ENCODE measurements around the gene KCNE2.
"Not testable (repeated sequence)": the region's sequence is repeated elsewhere in the genome, so short reads cannot be mapped to it uniquely, and the experiment has no call there.

Gene KCNE2

DNA sequence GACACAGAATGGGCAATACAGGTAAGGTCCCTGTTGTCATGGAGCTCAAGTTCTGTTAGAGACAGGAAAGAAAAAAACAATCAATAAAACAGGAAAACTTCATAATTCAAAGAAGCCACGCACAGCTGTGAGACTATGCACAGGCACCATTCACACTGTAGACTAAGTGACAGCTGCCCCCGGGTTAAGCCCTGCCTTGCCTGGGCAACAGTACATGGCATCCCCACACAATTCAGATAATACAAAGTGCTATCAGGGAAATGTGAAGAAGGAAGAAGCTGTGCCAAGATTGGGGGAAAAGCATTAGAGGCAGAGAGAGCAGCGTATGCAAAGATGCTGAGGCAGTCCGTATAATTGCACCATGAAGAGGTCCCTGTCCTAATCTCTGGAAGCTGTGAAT, 9.0 kb upstream of the KCNE2 start:
- DNase-seq = no peak

DNA sequence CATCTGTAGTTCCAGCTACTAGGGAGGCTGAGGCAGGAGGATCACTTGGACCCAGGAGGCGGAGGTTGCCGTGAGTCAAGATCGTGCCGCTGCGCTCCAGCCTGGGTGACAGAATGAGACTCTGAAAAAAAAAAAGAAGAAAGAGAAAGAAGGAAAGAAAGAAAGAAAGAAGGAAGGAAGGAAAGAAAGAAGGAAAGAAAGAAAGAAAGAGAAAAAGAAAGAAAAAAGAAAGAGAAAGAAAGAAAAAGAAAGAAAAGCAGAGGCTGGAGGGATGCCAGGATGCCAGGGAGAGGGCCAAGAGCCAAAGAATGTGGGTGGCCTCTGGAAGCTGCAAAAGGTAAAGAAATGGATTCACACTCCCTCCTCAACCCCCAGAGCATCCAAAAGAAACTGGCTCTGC, 8.2 kb upstream of the KCNE2 start:
- no peak for DNase-seq

DNA sequence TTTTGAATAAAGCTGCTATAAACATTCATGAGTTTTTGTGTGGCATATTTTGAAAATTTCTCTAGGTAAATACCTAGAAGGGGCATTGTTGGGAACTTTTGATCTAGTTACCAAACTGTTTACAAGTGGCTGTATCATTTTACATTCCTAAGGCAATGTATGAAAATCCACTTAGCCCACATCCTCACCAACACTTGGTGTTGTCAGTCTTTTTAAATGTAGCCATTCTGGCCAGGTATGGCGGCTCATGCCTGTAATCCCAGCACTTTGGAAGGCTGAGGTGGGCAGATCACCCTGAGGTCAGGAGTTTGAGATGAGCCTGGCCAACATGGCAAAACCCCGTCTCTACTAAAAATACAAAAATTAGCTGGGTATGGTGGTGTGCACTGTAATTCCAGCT, 5.9 kb upstream of the KCNE2 start:
- DNase-seq = no peak

DNA sequence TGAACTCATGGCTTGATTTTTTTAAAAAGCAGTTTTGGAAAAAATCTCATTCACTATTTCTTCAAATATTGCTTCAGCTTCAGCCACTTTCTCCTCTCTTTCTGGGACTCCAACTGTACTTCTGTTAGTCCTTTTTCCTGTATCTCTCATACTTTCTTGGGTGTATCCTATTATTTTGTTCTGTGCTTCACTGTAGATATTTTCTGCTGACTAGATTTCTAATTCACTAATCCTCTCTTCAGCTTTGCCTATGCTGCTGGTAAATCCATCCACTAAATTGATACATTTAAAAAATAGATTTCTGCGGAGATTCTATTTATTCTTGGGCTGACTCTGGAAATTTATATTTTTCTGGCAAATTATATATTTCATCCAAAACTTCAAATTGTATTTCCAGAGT, 4.9 kb upstream of the KCNE2 start:
- no peak for DNase-seq

DNA sequence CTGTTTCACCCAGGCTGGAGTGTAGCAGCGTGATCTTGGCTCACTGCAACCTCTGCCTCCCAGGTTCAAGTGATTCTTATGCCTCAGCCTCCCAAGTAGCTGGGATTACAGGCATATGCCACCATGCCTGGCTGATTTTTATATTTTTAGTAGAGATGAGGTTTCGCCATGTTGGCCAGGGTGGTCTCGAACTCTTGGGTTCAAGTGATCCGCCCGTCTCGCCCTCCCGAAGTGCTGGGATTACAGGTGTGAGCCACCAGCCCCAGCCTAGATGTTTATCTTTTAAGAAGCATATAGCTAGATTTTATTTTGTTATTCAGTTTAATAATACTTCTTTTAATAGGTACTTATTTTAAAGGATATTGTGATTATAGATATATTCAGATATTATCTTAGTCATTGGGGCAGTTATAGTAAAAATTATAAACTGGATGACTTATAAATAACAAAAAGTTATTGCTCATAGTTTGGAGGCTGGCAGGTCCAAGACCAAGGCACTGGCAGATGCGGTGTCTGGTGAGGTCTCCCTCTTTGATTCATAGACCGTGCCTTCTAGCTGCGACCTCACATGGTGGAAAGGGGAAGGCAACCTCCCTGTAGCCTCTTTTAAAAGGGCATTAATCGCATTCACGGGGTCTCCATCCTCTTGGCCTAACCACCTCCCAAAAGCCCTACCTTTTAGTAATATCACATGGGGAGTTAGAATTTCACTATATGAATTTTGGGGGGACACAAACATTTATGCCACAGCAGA, 3.1 kb upstream of the KCNE2 start:
- no peak for DNase-seq

DNA sequence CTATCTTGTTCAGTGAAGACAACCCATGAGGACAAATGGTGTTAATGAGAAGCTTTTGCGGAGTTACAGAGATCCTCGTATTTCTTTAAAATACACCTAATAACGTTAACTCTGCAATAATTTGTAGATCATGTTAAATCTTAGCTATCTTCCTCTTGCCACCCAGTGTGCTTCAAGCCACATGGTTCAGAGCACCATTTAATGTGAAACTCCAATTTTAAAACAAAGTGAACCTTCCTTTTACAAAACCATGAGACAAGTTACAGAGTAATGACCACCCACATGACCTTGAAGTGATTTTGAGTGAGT, 1.7 kb upstream of the KCNE2 start:
- no peak for DNase-seq

DNA sequence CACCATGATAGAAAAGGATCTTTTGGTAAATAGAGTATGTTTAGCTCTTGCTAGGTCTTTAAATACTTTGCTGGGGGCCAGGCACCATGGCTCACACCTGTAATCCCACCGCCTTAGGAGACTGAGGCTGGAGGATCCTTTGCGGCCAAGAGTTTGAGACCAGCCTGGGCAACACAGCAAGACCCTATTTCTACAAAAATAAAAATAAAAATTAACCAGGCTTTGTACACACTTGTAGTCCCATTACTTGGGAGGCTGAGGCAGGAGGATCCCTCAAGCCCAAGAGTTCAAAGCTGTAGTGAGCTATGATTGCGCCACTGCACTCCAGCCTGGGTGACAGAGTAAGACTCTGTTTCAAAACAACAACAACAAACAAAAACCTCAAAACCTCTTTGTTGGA, 1.1 kb upstream of the KCNE2 start:
- no peak for DNase-seq

DNA sequence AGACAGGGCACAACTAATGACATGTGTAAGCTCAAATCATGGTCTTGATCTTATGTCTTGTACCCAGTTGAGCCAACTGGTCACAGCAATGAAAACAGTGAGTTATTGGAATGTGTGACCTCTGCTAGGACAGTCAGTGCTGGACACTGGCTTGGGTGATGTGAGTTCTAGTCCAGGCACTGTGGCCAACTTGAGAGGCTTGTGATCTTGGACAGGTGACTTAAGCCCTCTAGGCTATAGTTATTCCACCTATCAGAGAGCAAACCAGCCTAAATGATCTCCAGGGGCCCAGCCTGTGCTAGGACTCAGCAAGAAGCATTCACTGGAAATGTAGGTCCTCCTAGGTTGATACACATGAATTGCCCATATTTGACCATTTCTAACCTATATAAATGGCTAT, 1.1 kb downstream of the KCNE2 start:
- DNase-seq = no peak

DNA sequence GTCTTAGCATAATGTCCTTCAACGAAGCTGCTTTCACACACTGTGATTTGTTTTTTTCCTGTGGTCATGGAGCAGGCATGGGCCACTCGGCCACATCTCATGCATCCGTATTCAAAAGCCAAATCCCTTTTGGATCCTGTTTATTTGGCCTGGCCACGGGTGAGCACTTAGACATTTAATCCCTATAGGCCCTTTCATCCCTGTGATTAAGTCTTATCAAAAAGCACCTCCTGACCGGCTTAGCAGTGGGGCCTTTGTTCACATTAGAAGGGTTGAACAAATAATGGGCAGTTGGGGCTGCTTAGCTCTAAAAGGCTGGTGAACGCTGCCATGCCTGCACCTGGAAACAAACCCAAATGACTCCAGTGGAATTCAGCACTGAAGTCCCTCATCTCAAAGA, 2.0 kb downstream of the KCNE2 start:
- no peak for DNase-seq

DNA sequence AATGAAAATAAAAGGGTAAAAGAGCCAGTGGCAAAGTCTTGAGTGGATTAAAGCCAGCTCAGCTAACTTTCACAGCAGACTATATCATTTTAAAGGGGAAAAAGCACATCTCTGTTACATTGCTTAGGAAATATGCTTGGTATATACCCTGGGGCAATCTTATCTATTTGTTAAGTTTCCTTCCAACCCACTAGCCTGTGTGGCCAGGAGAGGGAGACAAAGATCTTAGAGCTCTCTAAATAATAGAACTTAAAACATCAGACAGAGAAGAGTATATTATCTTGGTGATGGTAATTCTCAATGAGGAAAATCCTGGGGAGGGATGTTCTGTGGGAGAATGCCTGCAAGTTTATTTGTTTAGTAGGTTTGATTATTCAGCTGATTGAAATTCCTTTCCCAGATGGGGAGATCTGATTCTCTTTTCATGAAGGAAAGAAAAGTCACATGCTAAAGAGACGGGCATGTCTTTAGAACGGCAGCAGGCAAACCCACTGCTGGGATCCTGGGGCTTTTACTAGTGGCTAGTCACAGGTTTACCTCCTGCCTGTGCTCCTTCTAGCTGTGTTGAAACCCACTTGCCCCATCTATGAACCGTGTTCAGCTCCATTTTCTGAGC, 3.6 kb downstream of the KCNE2 start:
- DNase-seq = peak; percentile 47

DNA sequence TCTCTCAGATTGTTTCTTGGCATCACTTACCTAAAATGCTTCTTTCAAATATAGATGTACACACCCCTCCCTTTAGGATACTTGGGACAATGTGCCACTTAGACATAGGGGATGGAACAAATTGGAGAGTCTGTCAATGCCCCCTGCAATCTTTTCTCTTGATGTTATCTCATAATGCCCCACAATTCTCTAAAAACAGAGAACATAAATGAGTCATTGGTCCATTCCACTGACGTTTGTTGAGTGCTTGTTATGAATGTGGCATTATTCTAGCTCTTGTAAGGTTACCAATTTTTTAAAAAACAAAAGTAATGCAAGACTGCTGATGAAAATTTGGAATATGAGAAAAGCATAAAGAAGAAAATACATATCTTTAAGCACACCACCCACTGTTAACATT, 5.9 kb downstream of the KCNE2 start:
- no peak for DNase-seq

DNA sequence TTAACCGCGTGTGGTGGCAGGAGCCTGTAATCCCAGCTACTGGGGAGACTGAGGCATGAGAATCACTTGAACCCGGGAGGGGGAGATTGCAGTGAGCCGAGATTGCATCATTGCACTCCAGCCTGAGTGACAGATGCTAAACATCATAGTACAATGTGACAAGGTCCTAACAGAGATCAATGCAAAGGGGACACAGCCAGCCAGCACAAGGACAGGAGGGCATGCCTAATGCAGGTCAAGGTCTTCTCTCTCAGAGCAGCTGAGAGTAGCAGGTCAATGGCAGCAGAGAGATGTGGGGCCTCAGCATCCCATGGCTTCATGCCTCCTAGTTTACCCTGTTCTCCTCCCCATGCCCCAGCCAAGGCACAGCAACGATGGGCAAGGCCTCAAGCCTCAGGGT, 8.5 kb downstream of the KCNE2 start:
- DNase-seq = no peak

DNA sequence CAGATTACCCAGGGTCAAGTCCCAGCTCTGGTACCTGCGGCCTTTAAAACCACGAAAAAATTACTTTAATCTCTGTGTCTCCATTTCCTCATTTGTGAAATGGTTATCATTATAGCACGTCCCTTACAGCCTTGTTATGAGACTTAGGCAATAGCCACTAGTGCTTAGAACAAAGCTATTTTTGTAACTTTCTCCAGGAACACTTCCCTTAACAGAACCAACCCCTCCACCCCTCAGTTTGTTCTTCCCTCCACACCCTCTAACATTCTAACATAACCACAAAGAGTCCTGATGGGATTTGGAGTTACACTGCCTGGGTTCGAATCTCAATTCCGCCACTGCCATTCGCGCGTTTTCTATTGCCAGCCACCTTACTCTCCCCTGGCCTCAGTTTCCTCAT, 10.7 kb downstream of the KCNE2 start:
- not testable (repeated sequence) for DNase-seq

DNA sequence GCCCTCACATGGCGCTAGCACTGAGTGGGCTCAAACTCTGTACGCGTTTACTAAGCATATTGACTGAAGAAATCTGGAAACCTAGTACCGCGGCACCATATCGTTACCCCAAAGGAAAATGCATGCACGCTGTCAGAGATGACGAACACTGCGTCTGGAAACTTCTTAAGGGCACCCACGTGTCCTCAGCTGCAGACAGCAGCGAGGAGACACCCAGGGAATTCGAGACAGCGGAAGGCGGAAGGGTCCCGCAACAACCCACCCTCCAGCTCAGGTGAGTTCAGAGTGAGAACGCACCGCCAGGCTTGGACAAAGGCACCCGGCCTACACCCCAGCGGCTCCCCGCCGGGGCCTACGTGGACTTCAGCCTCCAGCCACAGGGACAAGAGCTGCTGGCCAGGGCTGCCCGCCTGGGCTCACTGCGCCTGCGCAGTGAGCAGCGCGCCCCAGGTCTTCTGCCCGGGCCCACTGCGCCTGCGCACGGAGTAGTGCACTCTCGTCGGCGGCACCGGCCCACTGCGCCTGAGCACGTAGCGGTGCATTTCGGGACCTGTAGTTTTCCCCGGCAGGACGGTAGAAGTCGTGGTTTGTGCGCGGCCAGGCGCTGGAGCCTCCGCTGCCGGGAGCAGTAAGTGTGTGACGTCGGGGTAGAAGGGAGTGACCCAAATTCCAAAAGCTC, 11.3 kb downstream of the KCNE2 start, which contains the start of gene SMIM11:
Gene SMIM11 (plus strand): TSS at position 568 of the 679 bp plus-strand sequence. CDS start 3,998 bp downstream, outside the sequence.
- not testable (repeated sequence) for DNase-seq

DNA sequence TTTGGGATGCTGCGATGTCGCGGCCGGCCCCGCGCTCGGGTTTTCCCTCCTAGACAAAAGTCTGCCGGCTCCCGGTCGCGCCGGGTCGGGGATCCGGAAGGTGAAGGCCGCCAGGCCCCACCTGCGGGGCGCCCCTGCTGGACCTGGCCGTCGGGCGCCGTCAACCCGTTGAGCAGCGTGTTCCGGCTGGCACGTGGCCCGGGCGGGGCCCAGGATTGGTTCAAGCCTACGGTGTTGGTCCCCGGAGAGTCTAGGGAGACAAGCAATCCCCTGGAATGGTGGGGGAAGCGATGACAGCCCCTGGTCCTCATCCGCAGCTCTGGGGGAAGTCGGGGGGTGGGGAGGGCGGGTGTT, 11.8 kb downstream of the KCNE2 start:
- not testable (repeated sequence) for DNase-seq

DNA sequence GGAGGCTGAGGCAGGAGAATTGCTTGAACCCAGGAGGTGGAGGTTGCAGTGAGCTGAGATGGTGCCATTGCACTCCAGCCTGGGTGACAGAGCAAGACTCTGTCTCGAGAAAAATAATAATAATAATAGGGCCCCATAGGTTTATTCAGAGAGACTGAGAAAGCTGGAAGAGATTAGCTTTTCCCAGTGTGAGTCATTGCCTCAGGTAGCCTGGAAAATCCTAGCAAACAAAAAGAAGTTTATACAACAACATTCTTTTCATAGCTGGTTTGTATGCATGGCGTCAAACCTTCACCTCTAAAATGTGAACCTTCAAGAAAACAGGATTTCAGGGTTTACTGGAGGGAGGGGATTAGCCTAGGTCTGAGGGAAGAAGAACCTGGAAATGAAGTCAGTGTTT, 19.3 kb downstream of the KCNE2 start:
- DNase-seq = not testable (repeated sequence)

DNA sequence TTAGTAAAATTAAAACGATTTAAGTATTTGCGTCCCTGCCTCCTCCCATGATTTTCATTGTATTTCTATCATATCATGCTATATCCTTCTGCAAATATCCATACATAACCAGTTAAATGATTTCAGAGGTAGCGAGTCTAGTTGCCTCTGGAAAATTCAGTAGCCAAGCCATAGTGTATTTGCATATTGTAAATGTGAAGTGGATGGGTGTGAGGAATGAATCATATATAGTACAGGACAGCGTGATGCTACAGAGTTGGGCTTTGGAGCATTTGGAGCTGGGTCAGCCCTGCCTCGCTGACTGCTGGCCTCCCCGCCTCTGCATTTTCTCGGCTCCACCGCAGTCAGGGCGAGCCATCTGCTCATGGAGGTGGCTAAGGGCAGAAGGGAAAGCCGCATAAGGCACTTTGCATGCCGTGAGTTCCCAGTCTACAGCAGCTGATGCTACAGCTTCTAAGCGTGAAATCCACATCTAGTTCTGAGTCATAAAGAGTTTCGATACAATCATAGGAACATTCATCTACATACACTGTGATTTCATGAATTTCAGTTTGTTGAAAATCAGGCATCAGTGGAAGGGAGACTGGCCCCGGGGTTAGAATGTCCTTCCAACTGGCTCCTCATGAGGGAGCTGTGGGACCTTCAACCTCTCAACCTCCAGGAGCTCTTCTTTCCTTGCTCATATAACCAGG, 20.1 kb downstream of the KCNE2 start:
- DNase-seq = not testable (repeated sequence)

DNA sequence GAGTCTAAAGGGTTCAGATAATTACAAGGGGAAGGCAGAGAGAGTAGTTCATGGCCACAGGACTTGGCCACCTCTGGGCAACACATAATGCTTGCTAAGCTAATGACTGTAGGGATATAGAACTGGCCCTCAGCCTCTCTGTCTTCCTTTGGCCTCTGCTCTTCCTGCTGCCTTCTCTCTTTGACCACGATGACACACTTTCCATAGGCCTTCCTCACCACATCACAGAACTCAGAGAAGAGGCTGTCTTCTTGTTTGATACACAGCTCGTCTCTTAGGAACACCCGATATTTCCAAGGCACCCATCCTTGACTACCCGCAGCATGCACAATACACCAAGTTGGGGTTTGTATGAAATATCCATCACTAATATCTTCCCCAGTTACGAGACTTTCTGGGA, 36.7 kb downstream of the KCNE2 start:
- not testable (repeated sequence) for DNase-seq

DNA sequence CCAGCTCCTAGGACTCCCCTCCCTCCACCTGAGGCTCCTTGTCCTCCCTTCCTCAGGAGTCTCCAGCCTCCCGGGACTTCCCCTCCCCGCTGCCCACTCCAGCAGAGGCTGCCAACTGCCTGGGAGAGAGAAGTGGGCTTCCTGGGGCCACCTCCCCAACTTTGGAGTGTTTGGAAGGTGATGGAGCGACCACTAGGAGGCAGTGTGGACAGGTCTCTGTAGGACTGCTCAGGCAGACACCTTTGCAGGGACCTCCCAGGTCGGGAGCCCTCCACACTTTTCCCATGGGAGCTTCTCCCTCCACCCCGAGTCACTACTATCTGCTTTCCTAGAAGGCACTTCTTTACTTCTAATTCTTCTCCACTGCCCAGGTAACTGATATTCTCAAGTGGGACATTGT, 40.9 kb downstream of the KCNE2 start:
- DNase-seq = not testable (repeated sequence)

DNA sequence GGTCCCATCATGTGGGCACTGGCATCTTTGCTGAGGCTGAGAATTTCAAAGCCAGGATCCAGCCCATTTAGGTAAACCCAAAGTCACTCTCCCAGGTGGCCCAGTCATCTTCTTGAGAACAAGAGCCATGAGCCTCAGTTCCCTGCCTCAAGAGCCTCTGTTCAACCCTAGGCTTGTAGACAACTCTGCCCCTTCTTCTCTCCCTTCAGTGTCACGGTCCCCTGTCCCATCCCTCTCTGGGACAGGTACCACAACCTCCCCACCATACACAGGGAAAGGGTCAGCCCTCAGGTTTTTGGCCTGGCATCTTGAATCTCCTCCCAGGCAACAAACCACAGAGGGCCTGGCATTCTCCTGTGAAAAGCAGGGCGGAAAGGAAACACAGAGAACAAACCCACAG, 41.9 kb downstream of the KCNE2 start:
- DNase-seq = not testable (repeated sequence)

DNA sequence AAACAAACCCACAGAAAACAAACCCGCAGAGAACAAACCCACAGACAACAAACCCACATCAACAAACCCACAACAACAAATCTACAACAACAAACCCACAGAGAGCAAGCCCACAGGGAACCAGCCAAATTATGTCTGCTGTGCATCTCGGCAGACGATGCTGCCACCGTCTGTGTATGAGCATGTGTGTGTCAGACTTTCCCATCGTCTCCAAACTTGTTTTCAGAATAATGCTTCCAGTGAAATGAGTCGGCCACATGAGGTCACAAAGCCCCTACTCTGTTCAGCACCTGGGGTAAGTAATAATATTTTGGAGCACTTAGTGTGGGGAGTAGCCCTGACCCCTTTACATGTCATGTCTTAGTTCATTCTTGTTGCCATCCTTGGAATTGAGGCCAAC, 42.3 kb downstream of the KCNE2 start:
- DNase-seq = not testable (repeated sequence)

DNA sequence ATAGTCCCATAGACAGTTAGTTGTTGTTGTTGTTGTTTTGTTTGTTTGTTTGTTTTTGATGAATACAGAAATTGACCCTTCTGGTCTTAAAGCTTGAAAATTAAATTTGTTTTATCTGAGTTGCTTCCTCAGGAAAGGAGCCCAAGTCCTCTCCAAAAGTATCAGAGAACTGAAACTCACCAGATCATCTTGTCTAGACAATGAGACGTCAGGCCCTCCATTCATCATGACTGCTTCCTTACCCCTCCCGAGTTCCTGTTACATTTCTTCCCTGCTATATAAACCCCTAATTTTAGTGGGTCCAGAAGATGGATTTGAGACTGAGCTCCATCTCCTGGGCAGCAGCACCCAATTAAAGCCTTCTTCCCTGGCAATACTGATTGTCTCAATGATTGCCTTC, 42.9 kb downstream of the KCNE2 start:
- not testable (repeated sequence) for DNase-seq

DNA sequence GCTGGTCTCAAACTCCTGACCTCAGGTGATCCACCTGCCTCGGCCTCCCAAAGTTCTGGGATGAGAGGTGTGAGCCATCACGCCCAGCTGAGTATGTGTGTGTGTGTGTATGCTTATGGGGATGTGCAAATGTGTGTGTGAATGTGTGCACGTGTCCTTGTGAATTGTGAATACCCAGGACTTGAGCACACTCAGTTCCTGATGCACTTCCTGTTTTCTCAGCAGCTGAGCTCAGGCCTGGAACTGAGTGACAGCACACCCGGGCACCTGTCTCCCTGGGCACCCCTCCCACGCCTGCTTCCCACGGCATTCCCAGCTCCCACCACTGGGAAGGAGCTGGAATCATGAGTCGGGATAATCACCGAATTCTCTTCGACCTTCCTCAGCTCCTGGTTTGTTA, 43.5 kb downstream of the KCNE2 start:
- DNase-seq = not testable (repeated sequence)
